ENCODE results near the gene ZCCHC7.

- no peak for TF ChIP-seq CTCF (IDR thresholded peaks at IDR 0.05)
- no peak for TF ChIP-seq POLR2A (IDR thresholded peaks at IDR 0.05)
Observed at GRCh38 chr9:37335238-37335637, 214.9 kb downstream of the ZCCHC7 start.
